Keratinocyte (primary cell): Measurements from ENCODE around the gene ATP11A. TPM values are rescaled to one million over a fixed set of nuclear protein-coding genes. Genes with fewer than 3 reads are reported as not detected.

Experiments
- DNase-seq: peaks from one replicate; pipeline ENCODE4 v3.0.0-alpha.2; 2011; ENCODE audit warnings: low read depth, missing footprints, low spot score
- FAIRE-seq: peaks from 2 replicates; lab custom pipeline; 2011; peaks lifted over from hg19 to GRCh38; lab: Jason Lieb, UNC
- H2AFZ ChIP-seq: 2 replicates; pipeline ENCODE4 v1.6.0; 2012; ENCODE audit warnings: low read length, control low read depth, inconsistent platforms; ENCODE audit not compliant: control insufficient read depth
- H3K27ac ChIP-seq: 2 replicates; pipeline ENCODE4 v1.5.1; 2011; ENCODE audit warnings: low read length; ENCODE audit not compliant: control insufficient read depth, insufficient read depth
- H3K27me3 ChIP-seq: 3 replicates; pipeline ENCODE4 v1.6.0; 2011; ENCODE audit warnings: low read length; ENCODE audit not compliant: control insufficient read depth, insufficient read depth; ENCODE audit errors: extremely low read depth
- H3K36me3 ChIP-seq, 2 experiments: 2 replicates in 1 of 2; 3 replicates in 1 of 2; pipeline ENCODE4 v1.5.1; 2011; ENCODE audit warnings: low read length in 2 of 2, mild to moderate bottlenecking in 1 of 2; ENCODE audit not compliant: control insufficient read depth in 2 of 2, insufficient read depth in 2 of 2; ENCODE audit errors: extremely low read depth in 1 of 2
- H3K4me1 ChIP-seq: 3 replicates; pipeline ENCODE4 v1.5.1; 2011; ENCODE audit warnings: low read length; ENCODE audit not compliant: control insufficient read depth, insufficient read depth; ENCODE audit errors: extremely low read depth
- H3K4me2 ChIP-seq: 3 replicates; pipeline ENCODE4 v1.6.0; 2011; ENCODE audit warnings: low read depth, low read length; ENCODE audit not compliant: control insufficient read depth, insufficient read depth; ENCODE audit errors: extremely low read depth
- H3K4me3 ChIP-seq, 3 experiments: fragments of 200-600 bp in 1 of 3; sonication (generic) in 1 of 3; 2 replicates in 2 of 3; 3 replicates in 1 of 3; pipeline ENCODE4 v1.5.1; 2011 to 2016; ENCODE audit warnings: low read length in 3 of 3, mild to moderate bottlenecking in 3 of 3, control low read depth in 2 of 3, inconsistent platforms in 1 of 3, low read depth in 1 of 3, mixed read lengths in 1 of 3, mixed run types in 1 of 3, moderate library complexity in 1 of 3; ENCODE audit not compliant: control insufficient read depth in 2 of 3, insufficient read depth in 2 of 3; ENCODE audit errors: extremely low read depth in 1 of 3
- H3K79me2 ChIP-seq: 2 replicates; pipeline ENCODE4 v1.6.0; 2012; ENCODE audit warnings: low read length; ENCODE audit not compliant: control insufficient read depth, insufficient read depth
- H3K9ac ChIP-seq: 3 replicates; pipeline ENCODE4 v1.6.0; 2011; ENCODE audit warnings: low read length; ENCODE audit not compliant: control insufficient read depth, insufficient read depth; ENCODE audit errors: extremely low read depth
- H3K9me1 ChIP-seq: 3 replicates; pipeline ENCODE4 v1.6.0; 2011; ENCODE audit warnings: low read length; ENCODE audit not compliant: control insufficient read depth, insufficient read depth; ENCODE audit errors: extremely low read depth
- H3K9me3 ChIP-seq: 2 replicates; pipeline ENCODE4 v1.5.1; 2012; ENCODE audit warnings: low read depth, low read length; ENCODE audit not compliant: control insufficient read depth
- H4K20me1 ChIP-seq: 3 replicates; pipeline ENCODE4 v1.6.0; 2011; ENCODE audit warnings: low read length; ENCODE audit not compliant: control insufficient read depth, insufficient read depth; ENCODE audit errors: extremely low read depth
- CTCF ChIP-seq, 3 experiments: IDR thresholded peaks in 1 of 3; conservative IDR thresholded peaks in 1 of 3; optimal IDR thresholded peaks in 1 of 3; 2 replicates in 2 of 3; 3 replicates in 1 of 3; pipeline versions ENCODE3 to v1.5.1; 2011; ENCODE audit warnings: low read length in 3 of 3, mild to moderate bottlenecking in 3 of 3, moderate library complexity in 2 of 3, control low read depth in 1 of 3, inconsistent platforms in 1 of 3; ENCODE audit not compliant: insufficient read depth in 2 of 3; ENCODE audit errors: extremely low read depth in 1 of 3
- EZH2 ChIP-seq: IDR thresholded peaks from one replicate; pipeline ENCODE4 v1.6.1; 2012; ENCODE audit warnings: inconsistent platforms, mild to moderate bottlenecking, low read length, moderate library complexity
- dilution Hi-C: fragments of 300-500 bp; cut with MboI; formaldehyde crosslinking; loops from one replicate; pipeline ENCODE4 v1.7.0; 2020; ENCODE audit warnings: low sequenced_read_pairs; ENCODE audit not compliant: extremely low pct_ligation_motif_present
- polyA plus RNA-seq, 5 experiments: library from polyadenylated mRNA; depleted of rRNA in 3 of 5; stranded (reverse) in 3 of 5; stranded (forward) in 1 of 5; unstranded in 1 of 5; fragments of >200 nt; gene quantifications; 1 replicate in 1 of 5; 2 replicates in 3 of 5; 3 replicates in 1 of 5; pipeline versions ENCODE4 v1.2.1 to v1.2.3, GENCODE V29; 2011 to 2012; ENCODE audit warnings: missing spikeins in 2 of 5, low read depth in 1 of 5, low replicate concordance in 1 of 5

ATP11A gene
- polyA plus RNA-seq, 1 donor (not counting 4 experiments of a cell fraction or from before 2014, with no cell fraction given), result 4.3 TPM

DNA sequence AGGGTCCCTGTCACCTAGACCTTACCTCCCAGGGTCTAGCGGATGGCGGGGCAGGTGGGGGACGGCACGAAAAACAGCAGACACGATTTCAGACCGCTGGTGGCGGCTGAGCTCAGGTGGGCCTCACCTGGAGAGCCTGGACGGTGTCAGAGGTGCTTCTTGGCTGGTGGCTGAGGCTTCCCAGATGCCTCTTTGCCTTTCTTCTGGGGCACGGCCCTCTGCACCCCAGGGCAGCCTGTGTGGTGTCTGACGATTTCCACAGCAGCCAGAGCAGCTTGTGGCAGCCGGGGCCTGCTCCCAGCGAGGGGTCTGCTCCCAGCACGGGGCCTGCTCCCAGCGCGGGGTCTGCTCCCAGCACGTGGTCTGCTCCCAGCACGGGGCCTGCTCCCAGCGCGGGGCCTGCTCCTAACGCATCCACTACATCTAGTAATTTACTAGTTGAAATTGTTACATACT, 66.7 kb downstream of the ATP11A start:
- no peaks in the 10 kb centered on the region for H3K36me3 ChIP-seq
- no peak for FAIRE-seq
- H3K9me1 ChIP-seq, result no peaks in the 10 kb centered on the region
- no peak overlapping the region for H2AFZ ChIP-seq
- no peaks in the 10 kb centered on the region for H3K9me3 ChIP-seq
- H3K4me2 ChIP-seq, result no peak overlapping the region
- no peak overlapping the region for H3K27ac ChIP-seq
- no peak overlapping the region for H3K9ac ChIP-seq
- TF ChIP-seq EZH2 (no peak), CTCF (optimal IDR thresholded peaks at IDR 0.05 in 1 of 3, IDR thresholded peaks at IDR 0.05 in 1 of 3, conservative IDR thresholded peaks at IDR 0.05 in 1 of 3; ENCODE audit: extremely low read depth in 1 of 3, insufficient read depth in 2 of 3, low read length in 3 of 3) (no peak)
- H4K20me1 ChIP-seq, result no peaks in the 10 kb centered on the region
- no peaks in the 10 kb centered on the region for H3K27me3 ChIP-seq
- no peak overlapping the region for H3K4me3 ChIP-seq
- dilution Hi-C loops, result no loop called here
- no peak for DNase-seq
- no peaks in the 10 kb centered on the region for H3K79me2 ChIP-seq
- no peaks in the 10 kb centered on the region for H3K4me1 ChIP-seq

DNA sequence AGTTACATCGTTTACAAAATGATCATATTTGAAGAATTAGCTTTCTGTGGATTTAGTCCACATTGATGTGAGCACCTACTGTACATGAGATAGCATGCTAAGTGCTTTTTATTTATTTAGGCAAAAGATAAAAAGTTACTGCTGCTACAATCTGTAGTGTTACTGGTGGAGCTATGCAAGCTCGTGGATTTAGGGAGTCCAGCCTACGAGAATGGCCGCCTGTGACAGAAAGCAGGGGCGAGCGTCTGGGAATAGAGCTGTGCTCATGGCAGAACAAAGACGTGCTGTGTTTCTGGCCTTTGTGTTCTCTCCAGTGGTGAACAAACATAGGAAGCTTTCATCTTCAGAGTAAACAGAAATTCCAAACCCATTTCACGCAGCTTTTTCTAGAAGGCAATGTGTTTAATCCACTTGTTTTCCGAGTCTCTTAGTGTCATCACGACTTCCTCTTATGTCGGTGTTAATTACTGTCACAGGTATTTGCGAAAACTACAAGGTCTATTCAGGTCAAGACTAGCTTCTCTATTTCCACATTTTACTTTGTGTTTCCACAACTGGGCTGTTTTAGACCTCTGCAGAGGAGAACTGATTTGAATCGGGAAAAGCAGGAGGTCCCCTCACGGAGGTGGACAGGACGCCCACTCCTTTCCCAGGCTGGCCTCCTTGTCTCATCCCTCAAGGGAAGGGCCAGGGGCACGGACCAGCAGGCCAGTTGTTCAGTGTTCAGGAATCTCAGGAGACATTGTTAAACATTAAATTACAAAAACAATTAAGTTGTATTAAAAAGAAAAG, 67.3 kb downstream of the ATP11A start:
- Histone ChIP-seq H3K79me2 (no peaks in the 10 kb centered on the region), H3K9me1 (no peaks in the 10 kb centered on the region), H3K4me3 (no peak overlapping the region), H3K9ac (no peak overlapping the region), H3K36me3 (no peaks in the 10 kb centered on the region), H3K4me1 (no peaks in the 10 kb centered on the region), H3K27ac (no peak overlapping the region), H3K9me3 (no peaks in the 10 kb centered on the region), H3K4me2 (no peak overlapping the region), H2AFZ (no peak overlapping the region), H3K27me3 (no peaks in the 10 kb centered on the region), H4K20me1 (no peaks in the 10 kb centered on the region)
- FAIRE-seq, result no peak
- dilution Hi-C loops, result no loop called here
- DNase-seq, result no peak
- TF ChIP-seq EZH2 (no peak), CTCF (optimal IDR thresholded peaks at IDR 0.05 in 1 of 3, IDR thresholded peaks at IDR 0.05 in 1 of 3, conservative IDR thresholded peaks at IDR 0.05 in 1 of 3; ENCODE audit: extremely low read depth in 1 of 3, insufficient read depth in 2 of 3, low read length in 3 of 3) (no peak)
